T-helper 2 cell treated with Interferon-gamma antibody and Interleukin-4, amounts not matched to agents 5 μg/mL and 100 μg/mL, for 36 hours (primary cell): Measurements from ENCODE around the gene CPA1.

Experiments used
- DNase-seq: peaks from one replicate; pipeline ENCODE4 v3.0.0; 2021; ENCODE audit warnings: low spot score
- H3K27ac Mint-ChIP-seq: one replicate; pipeline ENCODE4 v1.8.0; 2021; ENCODE audit warnings: mild to moderate bottlenecking, mixed read lengths
- H3K27me3 Mint-ChIP-seq: one replicate; pipeline ENCODE4 v1.8.0; 2021; ENCODE audit warnings: low read depth, mixed read lengths
- H3K36me3 Mint-ChIP-seq: one replicate; pipeline ENCODE4 v1.8.0; 2021; ENCODE audit warnings: low read depth, mixed read lengths
- H3K4me1 Mint-ChIP-seq: one replicate; pipeline ENCODE4 v1.8.0; 2021; ENCODE audit warnings: low read depth, mixed read lengths
- H3K4me3 Mint-ChIP-seq: one replicate; pipeline ENCODE4 v1.8.0; 2022; ENCODE audit warnings: mild to moderate bottlenecking, moderate library complexity, mixed read lengths
- H3K9me3 Mint-ChIP-seq: one replicate; pipeline ENCODE4 v1.8.0; 2021; ENCODE audit warnings: mixed read lengths

The CPA1 gene

DNA sequence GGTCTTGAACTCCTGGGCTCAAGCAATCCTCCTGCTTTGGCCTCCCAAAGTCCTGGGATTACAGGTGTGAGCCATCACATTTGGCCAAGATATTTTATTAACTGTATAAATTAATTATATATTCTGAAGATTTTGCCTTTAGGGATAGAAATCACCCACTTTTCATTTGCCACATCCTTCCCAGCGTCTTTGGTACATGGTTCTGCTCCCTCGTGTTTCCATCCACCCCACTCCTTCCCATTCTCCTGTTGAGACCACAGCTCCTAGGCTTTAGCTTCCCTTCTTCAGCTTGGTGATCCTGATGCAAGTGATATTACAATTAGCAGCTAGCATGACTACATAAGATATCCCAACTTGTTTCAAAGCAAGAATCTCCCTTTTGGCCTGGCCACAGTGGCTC is 8.4 kb downstream of the CPA1 start:
- no peaks in the 10 kb centered on the region for H3K36me3 Mint-ChIP-seq

DNA sequence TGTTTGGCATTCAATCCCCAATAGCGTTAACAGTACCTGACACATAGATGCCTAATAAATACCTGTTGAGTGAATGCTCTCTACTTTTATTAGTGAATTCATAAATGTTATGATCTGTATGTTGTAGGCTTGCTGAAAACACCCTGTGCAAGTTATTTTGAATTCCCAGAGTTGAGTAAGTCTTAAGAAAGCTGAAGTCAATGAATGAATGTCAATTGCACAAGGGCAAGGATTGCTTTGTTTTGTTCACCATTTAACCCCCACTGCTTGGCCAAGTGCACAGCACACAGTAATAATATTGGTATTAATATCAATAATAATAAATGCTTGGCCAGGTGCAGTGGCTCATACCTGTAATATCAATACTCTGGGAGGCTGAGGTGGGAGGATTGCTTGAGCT is 10.2 kb downstream of the CPA1 start:
- H3K4me1 Mint-ChIP-seq: peaks cover 22% of the 10 kb centered on the region
- H3K27ac Mint-ChIP-seq: no peak overlapping the region
- no peaks in the 10 kb centered on the region for H3K9me3 Mint-ChIP-seq

More for the DNA sequence above, 8.4 kb downstream of the CPA1 start:
- Mint-ChIP-seq H3K27me3 (no peaks in the 10 kb centered on the region), H3K4me1 (peaks cover 6% of the 10 kb centered on the region), H3K27ac (no peak overlapping the region), H3K4me3 (no peak overlapping the region), H3K9me3 (no peaks in the 10 kb centered on the region)
- DNase-seq: no peak

DNA sequence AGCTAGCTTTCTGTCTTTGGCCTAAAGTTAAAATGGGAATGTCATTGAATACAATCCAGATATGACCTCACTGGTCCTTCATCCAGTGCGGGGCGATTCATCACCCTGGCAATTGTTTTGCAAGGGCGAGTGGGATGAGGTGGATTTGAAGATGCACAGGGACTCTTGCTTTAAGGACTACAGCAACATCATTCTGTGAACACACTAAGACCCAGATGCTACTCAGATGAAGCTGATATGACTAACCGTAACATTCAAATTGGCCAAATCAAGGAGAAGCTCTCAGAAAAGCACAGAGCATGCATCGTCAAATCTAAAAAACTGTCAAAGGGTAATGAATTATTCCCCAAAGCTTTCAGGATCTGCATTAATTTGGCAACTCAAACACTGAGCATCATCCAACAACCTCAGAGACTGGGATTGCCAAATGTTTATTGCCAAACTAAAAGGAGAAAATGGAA is 12.8 kb downstream of the CPA1 start:
- H3K27me3 Mint-ChIP-seq: no peaks in the 10 kb centered on the region
- H3K4me3 Mint-ChIP-seq: no peak overlapping the region
- DNase-seq: no peak
- no peaks in the 10 kb centered on the region for H3K9me3 Mint-ChIP-seq
- H3K4me1 Mint-ChIP-seq: peaks cover 24% of the 10 kb centered on the region
- no peak overlapping the region for H3K27ac Mint-ChIP-seq
- peaks cover 6% of the 10 kb centered on the region for H3K36me3 Mint-ChIP-seq

More for the DNA sequence above, 10.2 kb downstream of the CPA1 start:
- no peaks in the 10 kb centered on the region for H3K27me3 Mint-ChIP-seq
- no peaks in the 10 kb centered on the region for H3K36me3 Mint-ChIP-seq
- H3K4me3 Mint-ChIP-seq: no peak overlapping the region
- no peak for DNase-seq

DNA sequence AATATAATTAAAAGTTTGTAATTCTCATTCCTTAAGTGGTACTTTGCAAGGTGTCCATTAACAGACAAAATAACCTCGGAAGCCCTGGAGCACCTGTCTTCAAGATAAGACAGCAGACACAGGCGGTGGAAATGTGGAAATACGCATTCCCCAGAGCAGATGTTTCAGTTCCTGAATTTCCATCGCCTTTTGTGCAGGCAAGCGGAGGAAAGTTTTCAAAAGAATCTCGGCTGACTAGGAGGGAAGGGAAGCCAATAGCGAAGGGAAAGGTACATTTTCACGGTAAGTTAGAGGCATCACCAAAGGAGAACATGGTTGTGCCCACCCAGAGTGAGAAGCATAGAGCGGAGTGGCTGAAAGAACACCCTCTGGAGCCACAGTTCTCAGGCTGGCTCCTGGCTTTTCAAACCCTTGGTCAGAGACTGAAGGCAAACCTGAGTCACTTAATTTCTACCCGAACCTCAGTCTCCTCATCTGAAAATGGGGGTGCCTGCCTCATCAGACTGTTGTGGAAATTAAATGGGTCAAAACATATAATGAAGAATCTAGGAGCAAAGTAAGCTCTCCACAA is 13.6 kb downstream of the CPA1 start:
- peaks cover 24% of the 10 kb centered on the region for H3K4me1 Mint-ChIP-seq
- H3K9me3 Mint-ChIP-seq: no peaks in the 10 kb centered on the region
- H3K27ac Mint-ChIP-seq: peak overlapping the region; percentile 64

DNA sequence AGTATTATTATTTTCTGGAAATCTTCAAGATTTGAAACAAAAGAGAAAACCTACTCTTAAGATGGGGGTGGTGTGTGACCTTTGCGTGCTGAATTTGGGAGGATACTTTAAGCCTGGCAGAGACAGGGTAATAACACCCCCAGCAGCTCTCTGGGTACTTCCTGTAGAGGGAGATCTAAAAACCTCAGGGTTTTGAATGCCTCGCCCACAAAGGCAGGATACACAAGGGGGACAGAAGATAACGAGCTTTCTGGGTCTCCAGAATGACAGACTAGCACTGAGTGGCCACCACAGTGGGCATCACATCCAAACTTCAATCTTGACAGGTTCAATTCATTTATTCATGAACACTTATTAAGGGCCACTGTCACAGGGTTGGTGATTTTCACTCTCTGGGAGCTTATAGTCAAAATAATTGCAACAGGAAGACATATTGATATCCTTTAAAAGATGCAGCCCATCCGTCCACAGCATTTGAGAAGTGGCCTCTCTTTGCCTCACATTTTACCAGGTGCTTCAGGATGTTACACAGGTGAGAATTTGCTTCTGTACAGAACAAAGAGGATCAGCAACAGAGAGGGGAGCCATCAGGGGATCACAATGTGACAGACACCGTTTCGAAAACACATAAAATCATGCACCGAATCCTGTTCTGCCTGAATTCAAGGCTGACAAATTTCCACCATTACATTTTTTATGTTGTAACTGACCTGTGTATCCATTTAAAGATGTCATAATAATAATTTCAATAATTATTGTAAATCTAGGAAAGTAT is 14.3 kb downstream of the CPA1 start:
- H3K9me3 Mint-ChIP-seq: no peaks in the 10 kb centered on the region
- H3K36me3 Mint-ChIP-seq: peaks cover 12% of the 10 kb centered on the region
- H3K4me1 Mint-ChIP-seq: peaks cover 25% of the 10 kb centered on the region
- peak overlapping the region; percentile 67 for H3K4me3 Mint-ChIP-seq
- peak overlapping the region; percentile 64 for H3K27ac Mint-ChIP-seq
- peak; percentile 24 for DNase-seq
- no peaks in the 10 kb centered on the region for H3K27me3 Mint-ChIP-seq

More for the DNA sequence above, 13.6 kb downstream of the CPA1 start:
- peaks cover 12% of the 10 kb centered on the region for H3K36me3 Mint-ChIP-seq
- DNase-seq: no peak
- peak overlapping the region; percentile 67 for H3K4me3 Mint-ChIP-seq
- no peaks in the 10 kb centered on the region for H3K27me3 Mint-ChIP-seq

DNA sequence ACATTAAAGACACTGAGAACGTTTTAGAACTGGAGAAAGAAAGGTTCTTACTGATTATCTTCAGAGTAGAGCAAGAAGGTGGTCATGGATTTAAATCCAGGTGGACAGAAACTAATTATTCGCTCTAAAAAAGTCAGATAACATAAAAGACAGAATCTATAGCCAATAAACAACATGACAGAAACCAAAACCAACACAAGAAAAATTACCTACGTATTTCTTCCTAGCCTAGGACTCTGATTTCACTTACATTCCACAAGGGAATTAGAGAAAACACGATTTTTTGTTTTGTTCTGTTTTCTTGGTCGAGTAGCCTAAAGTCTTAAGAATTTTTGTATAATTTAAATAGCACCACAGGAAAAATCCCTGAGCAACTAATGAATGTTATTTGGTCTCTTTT is 15.1 kb downstream of the CPA1 start:
- Mint-ChIP-seq H3K27ac (no peak overlapping the region), H3K27me3 (no peaks in the 10 kb centered on the region), H3K4me3 (no peak overlapping the region), H3K4me1 (peaks cover 25% of the 10 kb centered on the region), H3K36me3 (peaks cover 19% of the 10 kb centered on the region), H3K9me3 (no peaks in the 10 kb centered on the region)
- DNase-seq: no peak

DNA sequence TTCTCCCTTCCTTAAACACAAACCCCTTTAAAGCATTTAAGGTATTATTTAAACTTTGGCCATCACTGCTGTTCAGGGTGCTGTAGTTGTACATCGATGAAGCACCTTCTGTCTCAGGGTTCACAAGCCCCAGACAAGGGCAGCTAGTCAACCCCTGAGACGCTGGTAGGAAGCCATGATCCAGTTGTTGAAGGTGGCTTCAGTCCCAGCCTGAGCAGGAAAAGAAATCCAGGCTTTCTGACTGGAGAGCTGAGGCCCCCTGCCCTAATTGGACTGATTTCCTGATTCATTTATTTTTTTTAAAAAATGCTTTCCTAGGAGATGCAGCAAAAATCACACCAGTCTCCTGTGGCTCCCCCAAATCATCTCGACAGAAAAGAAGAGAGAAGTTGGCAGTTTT is 15.8 kb downstream of the CPA1 start:
- no peak overlapping the region for H3K27ac Mint-ChIP-seq
- H3K4me3 Mint-ChIP-seq: no peak overlapping the region
- peaks cover 24% of the 10 kb centered on the region for H3K36me3 Mint-ChIP-seq

DNA sequence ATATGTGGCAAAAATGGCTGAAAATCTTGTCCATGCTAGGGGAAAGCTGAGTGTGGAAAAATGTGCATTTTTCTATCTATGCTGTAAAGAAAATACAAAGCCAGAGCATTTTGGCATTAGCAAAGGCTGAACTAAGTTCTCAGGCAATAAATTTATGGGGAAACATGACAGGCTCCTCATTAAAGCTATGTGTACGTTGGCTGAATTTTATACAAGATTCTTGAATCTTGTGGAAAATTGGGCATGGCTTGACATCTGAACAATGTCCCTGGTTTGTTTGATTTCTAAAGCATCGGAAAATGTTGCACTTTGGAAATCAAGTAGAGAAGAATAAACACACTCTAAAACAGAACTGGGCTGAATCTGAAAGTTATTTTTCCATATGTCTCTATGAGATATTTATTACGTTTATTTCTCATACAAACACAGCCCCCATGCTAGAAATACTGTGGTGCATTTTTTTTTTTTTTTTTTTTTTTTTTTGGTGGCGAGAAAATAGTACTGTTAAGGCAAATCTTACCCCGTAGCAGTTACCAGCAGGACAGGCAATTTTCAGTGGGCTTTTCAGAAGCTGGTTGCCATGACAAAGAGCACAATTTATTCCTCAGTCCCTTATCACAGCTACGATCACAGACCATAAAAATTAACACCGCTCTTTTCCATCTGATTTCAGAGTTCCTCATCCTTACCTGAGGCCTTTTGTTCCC is 16.9 kb downstream of the CPA1 start:
- peaks cover 24% of the 10 kb centered on the region for H3K36me3 Mint-ChIP-seq
- H3K27me3 Mint-ChIP-seq: no peaks in the 10 kb centered on the region
- no peaks in the 10 kb centered on the region for H3K9me3 Mint-ChIP-seq
- H3K27ac Mint-ChIP-seq: no peak overlapping the region
- H3K4me1 Mint-ChIP-seq: peaks cover 25% of the 10 kb centered on the region
- H3K4me3 Mint-ChIP-seq: no peak overlapping the region
- DNase-seq: no peak

More for the DNA sequence above, 15.8 kb downstream of the CPA1 start:
- no peak for DNase-seq
- no peaks in the 10 kb centered on the region for H3K27me3 Mint-ChIP-seq
- H3K9me3 Mint-ChIP-seq: no peaks in the 10 kb centered on the region
- peaks cover 25% of the 10 kb centered on the region for H3K4me1 Mint-ChIP-seq

DNA sequence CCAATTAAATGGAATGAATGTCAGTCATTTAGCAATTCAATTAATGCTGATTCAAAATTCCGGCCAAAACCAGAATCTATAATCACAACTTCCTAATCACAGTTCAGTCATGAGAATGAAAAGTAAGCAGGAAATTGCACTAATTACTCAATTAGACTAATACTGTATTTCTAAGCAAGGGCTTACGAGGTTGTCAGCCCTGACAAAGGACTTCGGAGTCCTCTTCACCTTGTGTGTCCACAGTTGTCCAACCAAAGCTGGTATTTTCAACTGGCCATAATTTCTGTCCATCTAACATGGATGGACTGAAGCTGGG is 17.4 kb downstream of the CPA1 start:
- no peak overlapping the region for H3K27ac Mint-ChIP-seq
- peaks cover 24% of the 10 kb centered on the region for H3K36me3 Mint-ChIP-seq
- H3K4me3 Mint-ChIP-seq: no peak overlapping the region
- H3K4me1 Mint-ChIP-seq: peaks cover 25% of the 10 kb centered on the region
- H3K27me3 Mint-ChIP-seq: no peaks in the 10 kb centered on the region
- H3K9me3 Mint-ChIP-seq: no peaks in the 10 kb centered on the region
- DNase-seq: no peak

DNA sequence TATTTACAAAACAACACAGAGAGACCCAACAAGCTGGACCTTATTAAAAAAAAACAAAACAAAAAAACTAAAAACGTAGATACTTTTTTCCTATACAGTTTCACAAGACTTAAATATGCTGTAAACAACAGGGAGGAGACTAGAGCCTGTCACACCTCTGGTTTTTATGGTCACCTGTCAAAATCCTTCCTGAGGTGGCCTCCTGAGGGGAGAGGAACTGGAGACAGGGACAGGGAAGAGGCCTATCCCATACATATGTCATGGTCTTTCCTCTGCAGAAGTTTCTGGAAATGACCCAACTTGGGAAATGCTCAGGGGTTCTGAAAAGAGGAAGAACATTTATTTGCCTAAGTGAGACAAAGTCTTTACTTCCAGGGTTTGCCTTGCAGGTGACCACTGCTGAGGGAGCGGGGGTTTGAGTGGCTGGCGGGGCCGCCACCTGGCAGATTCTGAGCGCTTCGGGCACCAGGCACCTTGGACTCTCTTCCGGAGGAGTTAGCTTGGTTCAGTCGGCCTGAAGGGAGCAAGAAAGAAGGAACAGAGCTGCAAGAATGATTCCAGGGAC is 18.3 kb downstream of the CPA1 start:
- H3K27me3 Mint-ChIP-seq: no peaks in the 10 kb centered on the region
- no peak overlapping the region for H3K27ac Mint-ChIP-seq
- no peak for DNase-seq
- H3K36me3 Mint-ChIP-seq: peaks cover 24% of the 10 kb centered on the region
- no peaks in the 10 kb centered on the region for H3K9me3 Mint-ChIP-seq
- peaks cover 20% of the 10 kb centered on the region for H3K4me1 Mint-ChIP-seq
- no peak overlapping the region for H3K4me3 Mint-ChIP-seq

DNA sequence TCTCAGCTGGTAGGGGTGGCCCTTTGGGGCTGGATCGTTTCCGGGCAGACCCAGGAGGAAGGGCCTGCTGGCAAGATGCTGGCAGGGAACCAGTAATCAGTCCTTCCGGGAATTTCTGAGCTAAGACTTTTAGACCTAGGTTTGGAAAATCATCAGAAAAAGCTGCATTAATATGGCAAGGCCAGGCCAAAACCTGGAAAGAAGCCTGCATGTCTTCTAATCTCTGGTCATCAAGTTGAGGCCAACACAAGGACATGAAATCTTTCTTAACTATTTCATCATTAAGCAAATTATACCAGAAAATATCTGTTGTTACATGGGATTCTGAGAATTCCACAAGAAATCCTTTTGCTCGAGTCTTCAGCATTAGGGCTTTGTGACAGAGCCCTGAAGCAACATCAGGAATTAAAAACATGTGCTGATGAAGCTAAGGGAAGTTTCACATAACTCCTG is 19.9 kb downstream of the CPA1 start:
- Mint-ChIP-seq H3K27me3 (no peaks in the 10 kb centered on the region), H3K36me3 (peaks cover 24% of the 10 kb centered on the region), H3K4me1 (peaks cover 6% of the 10 kb centered on the region), H3K27ac (no peak overlapping the region), H3K4me3 (no peak overlapping the region), H3K9me3 (no peaks in the 10 kb centered on the region)
- DNase-seq: no peak

DNA sequence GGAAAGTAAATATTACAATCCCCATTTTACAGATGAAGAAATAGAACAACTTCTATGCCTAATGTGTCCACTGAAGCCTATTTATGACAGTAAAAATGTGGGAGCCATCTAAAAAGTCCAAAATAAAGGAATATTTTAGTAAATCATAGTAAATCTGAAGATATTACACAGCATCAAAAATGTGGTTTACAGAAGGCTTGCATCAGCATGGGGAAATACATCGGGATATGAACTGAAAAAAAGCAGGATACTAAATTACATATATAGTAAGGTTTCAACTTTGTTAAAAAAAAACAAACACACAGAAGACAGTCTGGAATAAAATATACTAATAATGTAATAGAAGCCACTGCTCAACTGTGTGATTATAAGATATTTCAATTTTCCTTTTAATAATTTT is 20.8 kb downstream of the CPA1 start:
- peaks cover 2% of the 10 kb centered on the region for H3K4me1 Mint-ChIP-seq
- no peak for DNase-seq
- peaks cover 24% of the 10 kb centered on the region for H3K36me3 Mint-ChIP-seq
- H3K27me3 Mint-ChIP-seq: no peaks in the 10 kb centered on the region
- H3K9me3 Mint-ChIP-seq: no peaks in the 10 kb centered on the region
- no peak overlapping the region for H3K27ac Mint-ChIP-seq
- H3K4me3 Mint-ChIP-seq: no peak overlapping the region

DNA sequence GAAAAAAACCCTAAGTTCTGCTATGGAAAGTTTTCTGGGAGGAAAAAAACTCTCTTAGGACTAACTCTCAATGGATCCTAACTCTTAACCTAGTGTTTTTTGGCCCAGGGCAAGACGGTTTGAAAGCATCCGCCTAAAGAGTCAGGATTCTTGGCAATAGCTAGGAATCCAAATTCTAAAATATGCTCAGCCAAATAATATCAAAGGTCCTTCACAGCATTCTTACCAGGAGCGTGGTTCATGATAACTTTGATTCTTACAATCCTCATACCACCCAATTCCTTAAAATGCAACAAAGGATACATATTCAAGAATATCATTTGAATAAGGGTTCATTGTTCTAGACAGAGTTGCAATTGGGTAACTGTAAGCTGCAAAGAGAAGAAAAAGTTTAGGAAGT is 21.3 kb downstream of the CPA1 start:
- H3K4me3 Mint-ChIP-seq: no peak overlapping the region
- peaks cover 24% of the 10 kb centered on the region for H3K36me3 Mint-ChIP-seq
- H3K27ac Mint-ChIP-seq: no peak overlapping the region
- H3K9me3 Mint-ChIP-seq: no peaks in the 10 kb centered on the region
- H3K4me1 Mint-ChIP-seq: peaks cover 2% of the 10 kb centered on the region
- DNase-seq: no peak
- no peaks in the 10 kb centered on the region for H3K27me3 Mint-ChIP-seq

DNA sequence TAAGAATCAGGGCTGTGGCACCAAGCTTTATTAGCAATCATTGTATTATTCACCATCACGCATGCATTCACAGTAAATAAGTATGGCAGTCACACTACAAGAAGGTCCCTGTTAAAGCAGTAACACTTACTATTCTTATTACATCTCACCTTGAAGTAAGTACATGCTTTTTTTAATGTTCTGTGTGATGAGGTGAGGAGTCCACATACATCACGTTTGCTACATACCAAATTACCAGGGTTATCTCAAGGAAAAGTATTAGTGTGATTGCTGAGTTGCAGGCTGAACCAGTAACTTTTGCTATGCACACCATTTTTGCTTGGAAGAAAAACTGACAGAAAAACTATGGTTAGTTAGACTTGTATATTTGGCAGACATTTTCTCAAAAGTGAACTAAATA is 24.7 kb downstream of the CPA1 start:
- Mint-ChIP-seq H3K4me3 (no peak overlapping the region), H3K36me3 (peaks cover 8% of the 10 kb centered on the region), H3K4me1 (no peaks in the 10 kb centered on the region), H3K9me3 (no peaks in the 10 kb centered on the region), H3K27ac (no peak overlapping the region), H3K27me3 (no peaks in the 10 kb centered on the region)
- DNase-seq: no peak
